ENCODE results near the gene CSF1.

Gene CSF1

DNA sequence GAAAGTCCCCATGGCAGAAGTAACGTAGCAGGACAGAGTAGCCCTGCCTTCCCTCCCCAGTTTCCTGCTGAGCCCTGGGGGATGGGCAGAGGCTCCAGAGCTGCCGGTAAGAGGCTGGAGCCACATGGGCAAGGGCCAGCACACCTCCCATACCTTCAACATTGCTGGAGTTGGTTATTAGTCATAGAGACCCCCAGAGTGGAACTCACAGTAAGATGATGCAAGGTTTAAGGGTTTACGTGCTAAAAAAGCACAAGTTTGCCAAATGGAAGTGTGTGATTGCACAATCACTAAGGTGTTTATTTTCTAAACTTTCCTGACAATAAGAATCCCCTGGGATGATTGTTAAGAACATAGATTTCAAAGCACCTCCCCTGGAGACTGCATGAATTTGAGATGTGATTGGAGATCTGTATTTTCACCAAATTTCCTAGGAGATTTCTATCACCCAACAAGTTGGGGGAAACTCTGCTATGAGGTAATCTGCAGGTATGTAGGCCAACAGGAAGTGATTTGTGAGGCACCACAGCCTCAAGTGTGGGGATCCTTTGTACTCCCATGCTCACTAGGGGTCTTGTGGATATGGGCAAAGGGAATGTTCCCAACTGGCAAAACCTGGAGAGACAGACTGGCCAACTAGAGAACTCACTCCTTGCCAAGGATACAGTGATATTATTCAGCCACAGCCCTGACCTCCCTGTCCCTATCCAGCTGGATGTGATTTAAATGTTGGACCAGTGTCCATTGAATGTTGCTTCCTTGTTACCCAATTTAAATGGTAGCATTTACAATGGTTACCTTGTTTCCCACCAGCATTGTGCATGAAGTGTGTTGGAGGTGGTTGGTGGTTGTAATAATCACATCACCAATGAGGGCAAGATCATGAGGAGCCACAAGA is 37.1 kb upstream of the CSF1 start:
- no peak overlapping the region for H3K4me3 ChIP-seq (ENCODE audit: low read length)
- peak; percentile 45 for DNase-seq (ENCODE audit: low read depth)
- TF ChIP-seq CTCF (IDR thresholded peaks at IDR 0.05; ENCODE audit: insufficient read depth, low read depth, low read length, missing control alignments), result no peak

GRCh38 chr1:109874445-109874844 is 36.2 kb upstream of the CSF1 start:
- H3K4me3 ChIP-seq (ENCODE audit: low read length), result no peak overlapping the region
- no peak for DNase-seq (ENCODE audit: low read depth)
- TF ChIP-seq CTCF (IDR thresholded peaks at IDR 0.05; ENCODE audit: insufficient read depth, low read depth, low read length, missing control alignments), result no peak

DNA sequence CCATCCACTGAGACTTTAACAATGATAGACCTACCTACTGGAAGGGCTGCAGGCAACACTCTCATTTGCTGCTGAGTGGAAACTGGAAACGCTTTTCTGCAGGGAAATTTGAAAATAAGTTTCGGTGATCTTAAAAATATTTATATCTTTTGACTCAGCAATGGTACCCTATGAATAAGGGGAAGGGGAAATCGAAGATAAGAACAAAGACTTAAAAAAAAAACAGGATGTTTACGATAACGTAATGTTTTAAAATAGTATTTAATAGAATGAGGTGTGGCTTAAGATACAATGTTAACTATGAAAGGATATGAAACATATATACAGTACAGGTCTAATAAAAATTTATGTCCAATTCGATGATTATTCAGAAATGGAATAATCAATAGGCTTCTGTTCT is 34.8 kb upstream of the CSF1 start:
- H3K4me3 ChIP-seq (ENCODE audit: low read length), result no peak overlapping the region
- TF ChIP-seq CTCF (IDR thresholded peaks at IDR 0.05; ENCODE audit: insufficient read depth, low read depth, low read length, missing control alignments), result no peak

GRCh38 chr1:109876617-109877316 is 33.9 kb upstream of the CSF1 start:
- TF ChIP-seq CTCF (IDR thresholded peaks at IDR 0.05; ENCODE audit: insufficient read depth, low read depth, low read length, missing control alignments), result no peak
- no peak overlapping the region for H3K4me3 ChIP-seq (ENCODE audit: low read length)
- DNase-seq (ENCODE audit: low read depth), result no peak

More for the DNA sequence above, 34.8 kb upstream of the CSF1 start:
- DNase-seq (ENCODE audit: low read depth), result no peak

- DNase-seq (ENCODE audit: low read depth), result peak; percentile 53
- no peak for TF ChIP-seq CTCF (IDR thresholded peaks at IDR 0.05; ENCODE audit: insufficient read depth, low read depth, low read length, missing control alignments)
- no peak overlapping the region for H3K4me3 ChIP-seq (ENCODE audit: low read length)
Observed at GRCh38 chr1:109877317-109877771, 33.3 kb upstream of the CSF1 start.

GRCh38 chr1:109877776-109878175 is 32.9 kb upstream of the CSF1 start:
- no peak for TF ChIP-seq CTCF (IDR thresholded peaks at IDR 0.05; ENCODE audit: insufficient read depth, low read depth, low read length, missing control alignments)
- no peak overlapping the region for H3K4me3 ChIP-seq (ENCODE audit: low read length)
- no peak for DNase-seq (ENCODE audit: low read depth)

Measured in epithelial cell of esophagus (primary cell).